GM21717 (cell line): ENCODE measurements around the gene RBMS3.
"Not testable (repeated sequence)": the region's sequence is repeated elsewhere in the genome, so short reads cannot be mapped to it uniquely, and the experiment has no call there.

Source experiments
- ATAC-seq: cut with Tn5 transposase; IDR thresholded peaks from one replicate; pipeline ENCODE4 v1.9.1; 2021; ENCODE audit warnings: mild to moderate bottlenecking, moderate library complexity; ENCODE audit not compliant: unreplicated experiment

RBMS3 gene

GRCh38 chr3:29649815-29650547 lies 369.1 kb downstream of the RBMS3 start:
- ATAC-seq, result peak; percentile 63

GRCh38 chr3:29653680-29654079 lies 372.8 kb downstream of the RBMS3 start:
- ATAC-seq, result no peak

GRCh38 chr3:29655015-29655747 lies 374.3 kb downstream of the RBMS3 start:
- no peak for ATAC-seq

DNA sequence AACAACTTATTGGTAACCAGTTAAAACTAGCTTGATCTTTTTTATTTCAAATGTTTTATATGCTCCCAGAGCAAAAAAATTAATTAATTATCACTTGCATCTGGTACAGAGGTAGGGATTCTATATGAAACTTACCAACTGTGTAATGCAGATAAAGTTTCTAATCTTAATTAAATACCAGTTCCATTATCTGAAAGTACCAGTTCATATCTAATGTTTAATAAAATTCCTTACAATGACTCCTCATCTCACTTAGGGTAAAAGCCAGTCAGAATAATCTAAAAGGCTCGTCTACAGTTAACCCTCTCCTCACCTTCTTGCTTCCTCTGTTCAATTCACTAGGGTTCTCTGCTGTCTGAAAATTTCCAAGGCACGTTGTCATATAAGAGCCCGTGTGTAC lies 384.8 kb downstream of the RBMS3 start:
- no peak for ATAC-seq

DNA sequence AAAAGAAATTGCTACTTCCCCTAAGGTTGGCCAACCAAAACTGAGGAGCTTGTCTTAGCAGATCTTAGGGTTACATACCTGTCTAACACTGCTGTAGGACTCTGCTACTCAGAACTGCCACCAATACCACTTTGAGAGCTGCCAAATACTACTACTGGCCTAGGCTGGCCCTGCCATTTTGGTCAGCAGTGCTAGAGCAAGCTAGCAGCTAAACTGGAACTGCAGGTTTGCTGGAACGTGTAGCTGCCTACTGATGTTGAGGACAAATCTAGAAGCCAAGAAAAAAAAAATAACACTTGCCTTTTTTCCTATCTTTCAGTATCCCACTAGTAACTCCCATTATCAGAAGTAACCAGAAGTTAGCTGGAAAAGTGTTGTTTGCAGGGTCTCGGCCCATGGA lies 387.4 kb downstream of the RBMS3 start:
- no peak for ATAC-seq

GRCh38 chr3:29668728-29669127 lies 387.9 kb downstream of the RBMS3 start:
- no peak for ATAC-seq

DNA sequence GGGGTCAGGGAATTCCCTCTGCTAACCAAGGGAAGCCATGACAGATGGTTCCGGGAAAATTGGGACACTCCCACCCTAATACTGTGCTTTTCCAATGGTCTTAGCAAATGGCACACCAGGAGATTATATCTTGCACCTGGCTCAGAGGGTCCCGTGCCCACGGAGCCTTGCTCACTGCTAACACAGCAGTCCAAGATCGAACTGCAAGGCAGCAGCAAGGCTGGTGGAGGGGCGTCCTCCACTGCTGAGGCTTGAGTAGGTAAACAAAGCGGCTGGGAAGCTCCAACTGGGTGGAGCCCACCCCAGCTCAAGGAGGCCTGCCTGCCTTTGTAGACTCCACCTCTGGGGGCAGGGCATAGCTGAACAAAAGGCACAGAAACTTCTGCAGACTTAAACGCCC lies 389.6 kb downstream of the RBMS3 start:
- not testable (repeated sequence) for ATAC-seq

GRCh38 chr3:29677421-29677820 lies 396.6 kb downstream of the RBMS3 start:
- no peak for ATAC-seq

DNA sequence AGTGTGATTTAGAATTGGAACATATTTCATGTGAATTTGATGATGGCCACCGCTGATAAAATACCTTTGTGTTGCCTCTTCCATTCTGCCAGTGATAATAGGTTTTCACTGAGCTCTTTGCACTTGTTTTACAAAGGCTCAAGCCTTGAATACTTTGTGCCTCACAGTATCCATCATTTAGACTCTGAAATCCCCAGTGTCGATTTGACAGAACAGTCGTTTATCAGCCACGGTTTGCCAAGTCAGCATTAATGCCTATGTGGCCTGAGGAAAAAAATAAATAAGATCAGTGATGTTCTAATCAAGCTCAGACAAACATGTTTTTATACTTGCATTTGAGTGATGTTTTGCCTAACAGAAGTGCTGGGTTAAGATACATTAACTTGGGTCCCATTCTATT lies 399.1 kb downstream of the RBMS3 start:
- ATAC-seq, result no peak

DNA sequence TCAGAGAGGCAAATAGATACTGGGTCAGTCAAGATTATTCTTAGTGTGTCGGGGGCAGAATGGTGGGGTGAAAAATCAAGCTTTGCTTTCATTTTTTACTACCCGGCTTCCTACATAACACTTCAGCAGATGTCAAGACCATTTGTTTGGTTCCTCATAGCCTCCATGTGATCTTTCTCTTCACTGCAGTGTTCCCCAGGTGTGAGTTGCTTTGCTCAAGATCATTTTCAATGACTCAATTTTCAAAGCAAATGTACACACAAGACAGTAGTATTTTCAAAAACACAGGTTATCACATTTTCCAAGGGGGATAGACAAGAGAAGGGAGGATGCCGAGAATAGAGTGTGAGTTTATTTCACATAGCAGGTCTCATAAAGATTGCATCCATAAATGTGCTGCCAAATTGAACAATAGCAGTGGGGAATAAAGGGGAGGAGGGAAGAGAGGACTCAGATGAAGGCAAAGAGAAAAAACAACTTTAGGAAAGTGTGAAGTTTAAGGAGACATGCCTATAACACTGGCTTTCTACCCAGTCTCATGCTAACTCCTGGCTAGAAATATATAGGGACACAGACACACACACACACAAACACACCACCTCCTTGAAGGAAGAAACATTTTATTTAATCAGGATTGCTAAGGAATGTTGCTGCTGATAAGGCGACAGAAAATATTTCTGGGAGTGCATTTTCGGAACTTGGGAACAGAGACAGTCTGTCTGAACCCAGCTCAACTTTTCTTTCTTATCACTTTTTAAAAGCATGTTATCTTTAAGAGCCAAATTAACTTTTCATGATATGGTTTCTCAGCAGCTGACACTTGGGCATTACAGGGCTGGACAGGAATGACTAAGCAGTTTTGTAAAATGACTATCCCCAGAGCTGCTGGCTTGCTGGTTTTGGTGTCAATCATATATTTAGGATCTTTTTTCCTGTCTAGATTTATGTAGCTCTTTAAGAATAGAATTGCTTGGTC lies 402.4 kb downstream of the RBMS3 start:
- ATAC-seq, result peak; percentile 42

GRCh38 chr3:29686889-29687592 lies 406.2 kb downstream of the RBMS3 start:
- ATAC-seq, result peak; percentile 90

- no peak for ATAC-seq
These were observed 409.9 kb downstream of the RBMS3 start for GRCh38 chr3:29690686-29691353.

DNA sequence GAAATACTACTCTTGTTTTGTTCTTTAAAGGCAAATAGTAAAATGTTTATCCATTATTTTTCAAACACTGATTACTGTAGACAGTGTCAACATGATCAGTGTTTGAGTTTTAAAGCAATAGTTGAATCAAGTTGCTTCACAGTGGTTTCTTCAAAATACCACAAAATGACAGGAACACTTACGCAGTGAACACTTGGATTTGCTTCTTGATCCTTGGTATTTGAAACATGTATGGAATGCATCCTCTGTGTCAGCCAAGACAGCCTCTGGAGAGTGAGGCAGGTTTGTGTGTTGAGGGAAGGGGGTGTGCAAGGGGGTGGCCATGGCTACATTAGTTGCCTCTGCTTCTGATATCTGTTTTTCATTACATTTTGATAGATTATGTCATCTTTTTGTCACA lies 413.0 kb downstream of the RBMS3 start:
- ATAC-seq, result no peak

- no peak for ATAC-seq
These were observed 413.5 kb downstream of the RBMS3 start for GRCh38 chr3:29694331-29694730.

DNA sequence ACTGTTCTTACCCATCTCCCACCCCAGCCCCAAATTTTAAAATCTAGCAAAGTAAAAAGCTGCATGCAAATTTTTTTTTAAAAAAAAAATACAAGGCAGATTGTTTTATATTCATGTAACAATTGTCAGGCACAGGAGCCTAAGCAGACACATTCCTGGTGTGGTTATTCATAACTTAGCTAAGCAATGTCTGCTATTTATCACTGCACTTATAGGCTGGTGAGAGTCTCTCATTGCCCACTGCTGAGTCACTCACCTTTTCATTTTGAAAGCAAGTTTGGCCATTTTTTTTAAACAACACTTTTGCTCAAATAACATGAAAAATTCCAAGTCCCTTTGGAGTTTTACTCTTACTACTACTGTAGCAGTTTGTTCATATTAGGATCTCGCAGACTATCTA lies 413.9 kb downstream of the RBMS3 start:
- ATAC-seq, result no peak

GRCh38 chr3:29695201-29695600 lies 414.3 kb downstream of the RBMS3 start:
- ATAC-seq, result no peak

GRCh38 chr3:29695643-29696198 lies 414.9 kb downstream of the RBMS3 start:
- ATAC-seq, result no peak

DNA sequence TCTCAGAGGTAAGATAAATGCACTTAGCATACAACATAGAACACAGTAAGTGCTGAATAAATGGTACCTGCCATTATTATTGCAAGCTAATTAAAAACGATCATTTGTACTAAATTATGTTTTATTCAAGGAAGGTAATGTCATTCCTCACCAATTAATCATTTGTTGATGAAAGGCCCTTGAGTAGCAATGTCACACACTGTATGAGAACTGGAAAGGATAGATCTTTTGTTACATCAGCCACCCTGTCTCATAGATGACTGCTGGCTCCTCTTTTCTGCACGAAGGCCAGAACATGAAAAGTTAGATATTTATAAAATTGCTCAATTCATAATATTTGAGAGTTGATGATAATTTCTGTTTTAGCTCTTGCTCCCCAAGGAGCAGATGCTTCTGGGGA lies 415.4 kb downstream of the RBMS3 start:
- no peak for ATAC-seq

- ATAC-seq, result no peak
These were observed 417.1 kb downstream of the RBMS3 start for GRCh38 chr3:29697989-29698388.

DNA sequence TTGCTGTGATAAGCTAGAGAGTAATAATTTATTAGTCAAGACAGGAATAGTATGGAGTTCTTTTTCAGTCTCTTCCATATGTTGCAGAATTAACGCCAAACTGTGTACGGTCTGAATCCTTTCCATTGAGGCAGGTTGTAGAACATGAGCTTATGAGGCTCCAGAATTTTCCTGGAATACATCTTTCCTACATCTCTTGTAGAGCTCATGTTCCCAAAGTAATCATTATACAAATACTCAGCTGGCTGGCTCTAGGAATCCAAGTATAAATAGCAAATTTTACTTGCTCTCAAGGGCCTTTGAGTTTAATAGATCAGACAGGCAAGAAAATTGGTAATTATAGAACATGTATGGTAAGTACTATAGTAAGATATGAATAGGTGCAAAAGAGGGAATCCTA lies 419.4 kb downstream of the RBMS3 start:
- ATAC-seq, result no peak
